HS-27A (cell line): ENCODE measurements around the gene CADPS2.

Source experiments
- DNase-seq: peaks from one replicate; pipeline ENCODE4 v3.0.0-alpha.2; 2012; ENCODE audit warnings: low read depth, missing footprints

Gene CADPS2

DNA sequence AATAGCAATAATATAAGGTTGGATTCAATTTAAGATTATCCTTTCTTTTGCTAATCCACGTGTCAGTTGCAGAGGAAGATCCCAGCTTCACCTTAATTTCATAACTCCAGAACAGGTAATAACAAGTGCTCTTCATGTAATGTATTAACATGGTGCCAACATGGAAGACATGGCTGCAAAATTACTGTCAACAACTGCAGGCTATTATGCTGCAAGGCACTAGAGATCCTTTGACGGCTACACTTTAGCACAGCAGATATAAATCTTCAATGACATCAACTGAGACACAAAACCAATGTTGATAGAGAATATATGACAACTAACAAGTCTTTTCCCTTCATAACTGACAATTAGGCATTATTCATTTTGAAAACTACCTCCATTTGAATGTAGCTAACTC is 283.5 kb downstream of the CADPS2 start:
- DNase-seq = no peak

DNA sequence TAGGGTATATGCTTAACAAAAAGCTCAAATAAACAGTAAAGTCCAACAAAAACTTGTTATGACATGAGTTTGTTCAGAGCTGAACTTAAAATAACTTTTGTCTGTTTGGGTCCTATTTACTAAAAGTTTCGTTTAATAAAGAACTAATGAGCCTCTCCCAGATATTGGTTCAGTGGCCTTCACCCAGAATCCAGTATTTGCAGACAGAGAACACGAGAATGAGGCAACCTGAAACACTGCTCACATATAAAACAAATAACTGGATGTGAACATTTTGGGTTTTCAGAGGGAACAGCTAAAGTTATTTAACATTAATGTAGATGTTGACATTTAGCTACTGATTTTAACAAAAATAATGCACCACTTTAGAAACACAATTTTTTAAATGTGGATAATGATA is 285.6 kb downstream of the CADPS2 start:
- no peak for DNase-seq

DNA sequence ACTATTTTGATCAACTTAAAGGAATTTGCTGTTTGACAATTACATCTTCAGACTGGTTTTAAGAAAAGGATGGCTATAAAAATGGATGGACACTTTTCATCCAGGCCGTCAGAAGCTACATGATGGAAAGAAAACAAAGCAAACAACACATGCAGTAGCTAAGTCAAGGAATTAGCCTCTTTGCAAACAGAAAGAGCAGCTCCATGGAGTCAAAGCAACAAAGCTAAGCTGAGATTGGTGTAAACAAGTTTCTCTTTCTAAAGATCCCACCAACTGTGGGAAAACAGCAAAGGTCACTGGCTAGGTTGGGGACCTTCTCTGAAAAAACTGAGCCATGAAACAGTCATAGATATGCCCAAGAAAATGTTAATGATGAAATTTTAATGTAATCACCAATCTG is 286.2 kb downstream of the CADPS2 start:
- no peak for DNase-seq

DNA sequence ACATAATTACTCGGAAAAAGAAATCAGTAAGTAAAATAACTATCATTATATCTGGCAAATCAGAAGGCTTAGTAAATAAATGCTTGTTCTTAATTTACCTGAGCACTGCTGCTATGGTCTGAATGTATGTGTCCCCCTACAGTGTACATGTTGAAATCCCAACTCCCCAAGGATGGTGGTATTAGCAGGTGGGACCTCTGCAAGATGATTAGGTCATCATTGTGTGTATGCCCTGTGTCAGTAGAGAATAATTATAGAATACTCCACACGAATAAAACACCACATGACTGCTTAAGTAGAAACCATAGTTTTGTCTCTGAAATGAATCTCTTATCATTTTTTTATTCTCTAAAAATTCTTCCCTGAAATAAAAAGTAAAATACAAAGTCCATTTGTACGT is 289.0 kb downstream of the CADPS2 start:
- no peak for DNase-seq

DNA sequence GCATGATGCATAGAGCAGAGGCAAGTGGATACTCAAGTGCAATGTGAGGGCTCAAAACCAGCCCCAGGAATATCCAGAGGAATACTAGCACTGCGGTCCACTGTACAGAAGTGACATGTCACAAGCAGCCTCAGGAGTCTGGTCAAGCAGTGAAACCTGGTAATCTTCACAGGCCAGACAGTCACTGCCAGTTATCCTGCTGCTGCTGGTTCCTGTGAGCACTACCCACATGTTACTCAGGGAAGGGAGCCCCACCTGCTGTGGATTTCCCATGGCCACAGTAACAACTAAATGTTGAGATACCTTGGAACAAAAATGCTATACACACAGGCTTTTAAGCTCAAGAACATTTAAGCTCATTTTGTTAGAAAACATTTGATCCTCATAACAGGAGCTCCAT is 290.4 kb downstream of the CADPS2 start:
- no peak for DNase-seq

DNA sequence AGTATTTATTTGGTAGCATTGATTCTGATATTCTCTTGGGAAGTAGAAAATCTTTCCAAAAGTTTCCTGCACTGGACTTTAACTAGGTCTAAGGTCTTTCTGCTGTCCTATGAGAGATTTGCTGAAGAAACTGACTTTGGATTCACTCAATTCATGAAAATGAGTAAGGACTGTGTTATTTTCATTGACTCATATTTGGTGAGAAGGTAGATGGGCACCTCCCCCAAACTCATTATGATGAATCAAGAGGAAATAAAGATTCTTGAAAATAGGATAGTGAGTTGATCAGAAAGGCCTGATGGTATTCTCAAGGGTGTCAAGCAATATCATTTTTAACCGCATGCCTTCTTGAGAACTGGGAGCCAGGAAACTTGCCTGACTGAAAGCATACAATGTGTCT is 297.6 kb downstream of the CADPS2 start:
- DNase-seq = no peak

DNA sequence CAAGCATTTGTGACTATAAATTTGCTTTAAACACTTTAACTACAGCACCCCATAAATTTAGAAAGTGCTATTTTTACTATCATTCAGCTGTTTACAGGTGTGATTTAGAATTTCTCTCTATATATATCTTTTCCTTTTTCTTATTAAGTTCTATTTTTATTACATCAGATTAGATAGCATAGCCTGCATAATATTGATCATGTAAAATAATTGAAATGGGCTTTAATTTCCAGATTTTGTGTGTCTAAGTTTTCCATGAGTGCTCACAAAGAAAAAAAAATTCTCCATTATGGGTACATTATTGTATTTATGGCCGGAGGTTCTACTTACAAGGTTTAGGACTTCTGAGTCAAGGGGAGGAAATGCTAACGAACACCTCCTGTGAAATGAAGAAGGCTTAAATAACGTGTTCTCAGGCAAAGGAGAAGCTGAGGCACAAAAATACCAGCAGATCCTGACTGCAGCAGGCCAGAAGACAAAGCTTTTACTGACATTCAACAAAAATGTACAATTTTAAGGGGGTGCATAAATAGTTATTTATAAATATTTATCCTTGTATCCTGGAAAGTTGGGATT is 301.5 kb downstream of the CADPS2 start:
- no peak for DNase-seq

DNA sequence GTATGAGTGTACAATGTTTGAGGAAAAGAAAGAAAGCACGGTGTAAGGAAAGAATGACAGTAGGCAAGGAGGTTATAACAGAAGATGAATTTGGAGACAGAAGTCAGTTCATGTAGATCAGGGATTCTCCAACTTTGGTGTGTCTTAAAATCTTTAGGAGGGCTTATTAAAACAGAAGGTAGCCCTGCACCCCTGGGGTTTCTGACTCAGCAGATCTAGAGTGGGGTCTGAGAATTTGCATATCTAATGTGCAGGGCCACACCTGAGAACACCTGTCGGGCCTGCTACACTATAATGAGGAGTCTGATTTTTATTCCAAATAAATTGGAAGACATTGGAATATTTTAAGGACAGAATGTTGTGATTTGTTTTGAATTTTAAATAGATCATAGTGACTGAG is 307.9 kb downstream of the CADPS2 start:
- DNase-seq = no peak

DNA sequence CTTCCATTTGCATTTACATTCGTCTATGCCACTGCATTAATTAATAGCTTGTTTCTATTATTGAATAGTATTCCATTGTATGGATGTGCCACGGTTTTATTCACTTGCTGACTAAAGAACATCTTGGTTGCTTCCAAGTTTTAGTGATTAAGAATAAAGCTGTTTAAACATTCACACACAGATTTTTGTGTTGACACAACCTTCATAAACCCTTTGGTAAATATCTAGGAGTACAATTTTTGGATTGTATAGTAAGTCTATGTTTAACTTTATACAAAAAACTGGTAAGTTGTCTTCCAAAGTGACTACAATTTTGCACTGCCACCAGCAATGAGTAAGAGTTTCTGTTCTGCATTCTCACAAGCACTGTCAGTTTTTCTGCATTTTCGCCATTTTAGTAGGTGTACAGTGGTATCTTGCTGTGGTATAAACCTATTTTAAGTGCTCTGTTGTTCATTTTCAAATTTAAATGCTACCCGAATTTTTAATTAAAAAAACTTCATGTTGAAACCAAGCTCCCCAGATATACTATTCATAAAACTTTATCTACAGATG is 308.7 kb downstream of the CADPS2 start:
- no peak for DNase-seq

DNA sequence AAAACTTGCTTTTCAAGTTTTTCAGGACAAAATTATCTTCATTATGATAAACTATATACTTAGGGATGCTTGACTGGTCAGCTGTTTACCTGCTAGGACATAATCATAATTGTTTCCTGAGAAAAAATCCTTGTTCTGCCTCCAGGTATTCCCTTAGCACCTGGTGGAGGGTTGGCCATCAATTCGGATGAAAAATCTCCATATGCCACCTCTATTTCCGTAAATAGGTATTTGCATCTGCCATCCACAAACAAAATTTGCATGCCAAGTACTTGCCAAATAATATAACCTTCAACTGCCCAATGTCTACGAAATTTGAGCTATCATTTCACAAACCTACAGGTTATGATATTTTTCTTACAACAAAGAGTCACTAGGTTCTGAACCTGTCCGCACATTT is 313.6 kb downstream of the CADPS2 start:
- DNase-seq = no peak

DNA sequence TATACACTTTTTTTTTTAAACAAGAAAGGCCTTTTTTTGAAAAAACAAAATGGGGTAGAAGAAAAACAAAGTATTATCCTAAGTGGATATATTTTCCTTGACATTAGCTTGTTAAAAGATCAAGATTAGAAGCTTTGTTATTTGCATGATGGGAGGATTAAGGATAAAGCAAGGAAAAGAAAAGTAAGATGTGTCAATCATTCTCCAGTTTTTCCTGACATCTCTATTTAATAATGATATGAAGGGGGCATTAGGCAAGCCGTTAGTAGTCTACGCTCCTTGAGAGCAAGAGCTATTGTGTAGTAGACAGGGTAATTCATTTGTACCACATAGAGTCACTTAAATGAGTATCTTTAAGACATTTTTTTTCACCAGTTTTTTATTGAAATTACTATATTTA is 324.9 kb downstream of the CADPS2 start:
- DNase-seq = no peak

DNA sequence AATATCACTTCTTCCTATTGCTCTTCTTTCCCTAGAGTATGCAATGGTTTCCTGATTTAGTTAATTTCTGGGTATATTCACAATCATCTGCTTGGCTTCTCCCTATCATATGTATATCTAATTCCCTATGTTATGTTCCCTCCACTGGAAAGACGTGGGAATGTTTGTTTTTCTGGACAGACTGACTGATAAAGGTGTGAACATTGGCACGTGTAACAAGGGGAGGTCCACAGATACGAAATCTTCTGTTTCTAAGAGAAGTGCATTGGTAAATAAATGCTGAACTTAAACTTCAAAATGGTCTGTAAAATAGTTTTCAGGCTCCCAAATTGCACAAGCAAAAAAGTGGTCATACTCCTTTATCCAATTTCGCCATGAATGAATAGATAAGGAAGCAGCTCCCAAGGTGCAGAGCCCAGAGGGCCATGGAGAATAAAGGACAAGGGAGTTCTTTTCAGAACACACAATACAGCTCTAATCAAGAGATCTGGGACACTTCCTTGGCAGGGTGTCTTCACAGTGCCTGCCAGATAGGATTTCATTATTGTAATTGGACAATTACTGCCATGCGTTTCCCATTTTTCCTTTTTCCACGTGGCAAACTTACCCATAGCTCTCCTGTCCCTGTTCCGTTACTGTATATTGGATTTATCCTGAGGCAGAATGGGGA is 329.3 kb downstream of the CADPS2 start:
- DNase-seq = no peak

DNA sequence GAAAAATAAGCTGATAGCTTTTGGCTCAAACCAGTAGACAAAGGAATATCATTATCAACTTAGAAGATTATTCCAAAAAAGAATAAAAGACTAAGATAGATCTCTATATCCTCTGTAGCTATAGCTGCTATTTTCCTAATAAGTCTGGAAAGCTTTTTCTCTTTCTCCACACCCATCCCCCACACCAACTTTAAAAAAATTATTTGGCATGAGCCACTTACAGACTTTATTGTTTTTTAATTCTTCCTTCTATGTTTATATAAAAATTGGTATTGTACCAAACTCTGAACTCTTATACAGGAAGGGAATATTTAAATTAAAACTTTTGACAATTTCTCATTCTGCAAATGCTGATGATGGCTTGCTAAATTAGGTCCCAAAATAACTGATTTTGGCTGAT is 330.0 kb downstream of the CADPS2 start:
- no peak for DNase-seq

DNA sequence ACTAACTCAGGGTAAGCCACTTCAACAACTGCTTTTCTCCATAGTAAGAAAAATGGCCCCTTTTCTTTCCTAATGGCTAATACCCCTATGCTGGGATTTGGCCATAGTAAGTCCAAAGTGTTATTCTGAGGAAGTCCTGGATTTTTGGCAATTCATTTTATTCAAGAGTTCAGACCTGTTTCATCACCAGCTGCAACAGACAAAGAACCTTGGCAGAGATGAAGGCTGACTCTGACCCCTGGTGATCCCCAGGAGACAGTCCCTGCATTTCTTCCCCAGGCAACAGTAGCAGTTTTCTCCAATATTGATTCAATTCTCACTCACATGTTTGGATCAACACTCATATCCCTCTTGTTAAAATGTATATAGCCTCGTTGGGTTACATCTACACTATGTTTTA is 332.5 kb downstream of the CADPS2 start:
- DNase-seq = no peak

DNA sequence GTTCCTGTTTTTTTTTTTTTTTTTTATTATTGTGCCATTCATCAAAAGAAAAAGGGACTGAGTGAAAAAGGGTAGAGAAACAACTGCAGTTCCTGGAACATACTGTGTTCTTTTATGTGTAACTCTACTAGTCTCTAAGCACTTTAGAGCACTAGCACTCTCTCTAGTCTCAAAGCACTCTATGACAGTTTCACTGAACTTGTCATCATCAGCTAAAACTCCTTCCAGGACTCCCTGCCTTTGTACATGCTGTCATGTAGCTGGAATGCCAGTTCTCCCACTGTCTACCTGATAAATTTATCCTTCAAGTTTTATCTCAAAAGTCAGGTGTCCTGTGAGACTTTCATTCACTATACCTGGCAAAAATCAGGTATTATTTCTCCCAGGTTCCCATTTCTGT is 333.5 kb downstream of the CADPS2 start:
- DNase-seq = no peak

DNA sequence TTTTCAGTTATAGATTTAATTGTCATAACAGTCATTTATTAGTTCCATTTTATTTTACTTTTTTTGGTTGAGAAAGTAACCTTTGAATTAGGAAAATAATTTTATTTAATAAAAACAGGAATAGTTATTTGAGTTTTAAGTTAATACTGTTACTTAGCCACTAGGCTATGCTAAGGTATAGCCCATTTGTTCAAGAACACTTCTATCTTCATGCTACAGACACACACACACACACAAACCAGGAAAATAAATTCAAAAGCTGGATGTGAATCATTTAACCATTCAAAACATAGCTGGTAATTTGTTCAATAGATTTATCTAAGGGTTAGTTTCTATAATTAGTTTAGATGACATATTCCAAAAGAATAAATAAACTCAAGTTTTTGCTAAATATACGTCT is 335.7 kb downstream of the CADPS2 start:
- DNase-seq = no peak

DNA sequence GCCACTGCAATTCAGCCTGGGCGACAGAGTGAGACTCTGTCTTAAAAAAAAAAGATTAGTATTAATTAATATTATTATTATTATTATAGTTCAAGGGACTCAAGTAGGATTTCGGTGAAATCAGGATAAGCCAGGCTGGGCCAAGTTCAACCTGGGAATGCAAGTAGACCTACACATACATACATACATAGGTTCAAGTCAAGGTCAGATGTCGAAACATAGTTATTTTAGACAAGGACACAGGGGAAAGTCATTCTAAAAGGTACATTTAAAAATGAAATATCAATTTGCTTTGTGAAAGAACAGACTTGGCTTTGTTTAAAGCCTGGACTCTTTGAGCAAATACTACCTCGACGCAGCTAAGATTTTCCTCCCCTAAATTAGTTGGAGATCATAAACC is 336.7 kb downstream of the CADPS2 start:
- no peak for DNase-seq

DNA sequence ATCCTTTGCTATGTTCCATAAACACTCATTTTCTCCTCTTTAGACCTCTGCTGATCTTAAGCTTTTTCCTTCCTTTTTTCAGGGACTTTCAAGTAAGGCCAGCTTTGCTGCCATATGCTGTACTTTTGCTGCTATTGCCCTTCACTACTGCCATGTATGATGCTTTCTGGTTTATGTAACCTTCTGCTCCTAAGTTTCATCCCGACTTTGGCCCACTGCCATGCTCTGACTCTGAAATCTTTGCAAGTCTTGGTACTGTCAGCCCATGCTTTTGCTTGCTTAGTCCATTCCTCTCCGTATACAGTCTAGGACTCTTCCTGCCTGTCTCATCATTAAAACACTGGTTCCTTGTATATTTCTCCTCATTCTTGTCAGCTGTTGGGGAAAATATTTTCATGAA is 339.8 kb downstream of the CADPS2 start:
- no peak for DNase-seq

DNA sequence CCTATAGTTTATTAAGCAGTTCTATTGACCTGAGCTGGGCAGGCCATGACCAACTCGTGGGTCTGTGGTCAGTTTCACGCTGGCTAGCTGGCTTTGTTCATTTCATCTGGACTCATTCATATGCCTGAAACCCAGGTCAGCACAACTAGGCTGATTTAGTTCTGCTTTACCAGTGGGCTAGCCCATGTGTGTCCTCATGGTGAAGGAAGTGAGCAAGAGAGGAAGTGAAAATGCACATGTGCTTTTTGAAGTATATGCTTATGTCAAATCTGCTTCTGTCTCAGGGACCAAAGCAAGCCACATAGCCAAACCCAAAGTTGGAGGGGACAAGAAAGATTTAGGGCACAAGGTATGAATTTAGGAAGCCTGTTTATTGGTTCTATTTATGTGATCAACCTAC is 341.8 kb downstream of the CADPS2 start:
- DNase-seq = no peak

DNA sequence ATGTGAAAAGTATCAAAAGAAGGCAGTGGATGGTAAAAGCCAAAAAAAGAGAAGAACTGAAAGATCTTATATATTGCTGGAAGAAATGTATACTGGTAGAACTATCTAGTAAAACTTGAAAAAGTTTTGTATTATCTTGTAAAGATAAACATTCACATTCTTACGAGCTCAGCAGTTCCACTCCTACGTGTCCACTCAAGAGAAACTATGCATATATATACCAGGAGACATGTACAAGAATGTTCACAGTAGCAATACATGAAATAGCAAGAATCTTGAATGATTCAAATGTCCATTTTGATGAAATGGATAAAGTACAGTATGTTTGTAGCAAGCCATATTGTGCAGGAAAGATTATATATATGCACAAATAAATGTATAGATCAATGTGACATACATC is 342.4 kb downstream of the CADPS2 start:
- no peak for DNase-seq

DNA sequence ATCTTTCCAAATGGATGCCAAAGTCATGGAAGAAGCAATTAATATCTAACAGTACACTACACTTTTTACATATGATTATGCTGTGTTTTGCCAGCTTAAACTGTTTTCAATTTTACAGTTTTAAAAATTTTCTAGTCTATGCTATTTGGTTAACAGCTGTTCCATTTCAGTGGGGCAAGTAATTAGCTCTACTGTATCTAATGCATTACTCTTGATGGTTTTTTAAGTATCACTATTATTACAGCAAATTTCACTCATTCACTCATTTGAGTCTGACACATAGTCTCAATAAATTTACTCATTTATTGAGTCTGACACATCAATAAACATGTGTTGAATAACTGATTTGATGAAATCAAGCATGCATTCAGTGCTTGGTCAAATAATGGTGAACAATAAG is 343.1 kb downstream of the CADPS2 start:
- DNase-seq = no peak

DNA sequence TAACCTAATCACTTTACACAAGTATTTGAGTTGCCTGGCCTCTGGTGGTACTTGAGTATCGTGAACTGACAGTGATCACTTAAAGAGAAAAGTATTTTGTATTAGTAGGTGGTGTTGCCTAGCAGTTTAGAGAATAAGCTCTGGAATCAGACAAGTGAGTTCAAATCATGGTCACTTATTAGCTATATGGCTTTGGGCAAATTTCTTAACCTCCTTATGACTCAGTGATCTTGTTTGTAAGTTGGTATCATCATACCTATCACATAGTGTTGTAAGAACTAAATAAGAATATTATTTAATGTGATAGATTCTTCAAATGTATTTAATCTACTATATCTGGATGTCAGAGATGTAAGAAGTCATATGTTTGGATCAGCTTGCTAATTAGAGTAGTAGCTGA is 351.2 kb downstream of the CADPS2 start:
- no peak for DNase-seq

DNA sequence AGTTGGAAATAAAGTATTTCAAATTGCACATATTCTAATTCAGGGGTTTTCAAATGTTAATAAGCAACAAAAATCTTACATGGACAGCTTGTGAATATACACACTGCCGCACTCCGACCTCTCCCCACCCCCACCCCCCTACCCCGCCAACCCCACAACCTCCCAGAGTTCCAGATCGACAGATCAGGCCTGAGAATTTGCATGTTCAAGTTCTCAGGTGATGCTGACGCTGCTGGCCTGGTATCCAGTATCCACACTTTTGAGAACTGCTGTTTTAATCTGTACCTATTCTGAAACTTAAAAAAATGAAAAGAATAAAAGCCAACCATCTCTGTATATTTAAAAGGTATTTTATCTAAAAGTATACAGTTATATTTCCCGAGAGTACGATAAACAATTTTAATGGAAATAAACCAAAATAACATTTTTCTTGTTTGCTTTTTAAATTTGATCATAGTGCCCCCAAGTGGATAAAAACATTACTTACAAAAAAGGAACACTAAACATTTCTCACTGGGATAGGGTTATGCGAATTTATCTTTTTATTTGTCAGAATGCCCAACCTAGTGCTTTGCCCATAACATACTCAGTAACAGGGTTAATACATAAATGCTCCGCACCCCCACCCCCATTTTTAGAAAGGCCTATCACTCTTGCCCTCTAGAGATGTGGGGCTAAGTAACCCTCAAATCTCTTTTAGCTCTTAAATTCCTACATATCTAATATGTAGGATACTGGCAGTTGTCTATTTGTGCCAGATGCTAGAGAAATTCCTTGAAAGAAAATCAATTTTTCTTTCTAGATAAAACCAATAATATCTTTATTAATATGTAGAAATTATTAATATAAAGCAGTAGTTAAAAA is 353.6 kb downstream of the CADPS2 start:
- no peak for DNase-seq
